ENCODE measurements around the gene SLC39A12.

- TF ChIP-seq CTCF (IDR thresholded peaks at IDR 0.05) = no peak
- no peak for TF ChIP-seq POLR2AphosphoS5 (IDR thresholded peaks at IDR 0.05)
Observed at GRCh38 chr10:18020523-18020922, 68.8 kb downstream of the SLC39A12 start.

Data from breast epithelium (tissue), 3 donors.